SK-N-SH (cell line): ENCODE measurements around the gene ELANE.

Experiments
- CTCF ChIP-seq: fragments of 200-600 bp; sonication (generic); IDR thresholded peaks from 2 replicates; pipeline ENCODE4 v1.6.1; 2017; ENCODE audit warnings: antibody characterized with exemption, mild to moderate bottlenecking, moderate library complexity
- ELF1 ChIP-seq: IDR thresholded peaks from 2 replicates; pipeline ENCODE4 v1.4.0; 2012
- EZH2phosphoT487 ChIP-seq: fragments of 200-600 bp; sonication (generic); IDR thresholded peaks from 2 replicates; pipeline ENCODE4 v1.6.1; 2017; ENCODE audit warnings: low read depth, mixed run types, mild to moderate bottlenecking, antibody characterized with exemption, moderate library complexity, borderline replicate concordance
- FOXJ3 ChIP-seq: sonication (generic); formaldehyde crosslinking; IDR thresholded peaks from 2 replicates; pipeline ENCODE4 v1.5.1; 2020; ENCODE audit warnings: mild to moderate bottlenecking, missing genetic modification reagents
- FOXM1 ChIP-seq: IDR thresholded peaks from 2 replicates; pipeline ENCODE4 v1.4.0; 2012; ENCODE audit warnings: low read depth, mild to moderate bottlenecking
- GABPA ChIP-seq: IDR thresholded peaks from 2 replicates; pipeline ENCODE4 v1.4.0; 2012; ENCODE audit warnings: low read depth, mild to moderate bottlenecking
- POLR2AphosphoS5 ChIP-seq: IDR thresholded peaks from 2 replicates; pipeline ENCODE4 v1.6.1; 2012; ENCODE audit warnings: low read depth, low read length
- RAD21 ChIP-seq: IDR thresholded peaks from 2 replicates; pipeline ENCODE4 v1.6.1; 2012; ENCODE audit warnings: mild to moderate bottlenecking, low read length
- REST ChIP-seq: IDR thresholded peaks from 2 replicates; pipeline ENCODE4 v1.6.1; 2012; ENCODE audit warnings: mild to moderate bottlenecking, low read depth, low read length, moderate library complexity
- TAF1 ChIP-seq: IDR thresholded peaks from 2 replicates; pipeline ENCODE4 v1.6.1; 2012; ENCODE audit warnings: low read depth, mild to moderate bottlenecking, low read length, moderate library complexity, borderline replicate concordance
- TCF12 ChIP-seq: IDR thresholded peaks from 2 replicates; pipeline ENCODE4 v1.4.0; 2012
- YY1 ChIP-seq: IDR thresholded peaks from 2 replicates; pipeline ENCODE4 v1.4.0; 2012; ENCODE audit warnings: low read depth, mild to moderate bottlenecking
- TF ChIP-seq, protein P1 (sequence below): IDR thresholded peaks from 2 replicates; pipeline ENCODE4 v1.4.0; 2012; ENCODE audit warnings: low read depth

DNA sequence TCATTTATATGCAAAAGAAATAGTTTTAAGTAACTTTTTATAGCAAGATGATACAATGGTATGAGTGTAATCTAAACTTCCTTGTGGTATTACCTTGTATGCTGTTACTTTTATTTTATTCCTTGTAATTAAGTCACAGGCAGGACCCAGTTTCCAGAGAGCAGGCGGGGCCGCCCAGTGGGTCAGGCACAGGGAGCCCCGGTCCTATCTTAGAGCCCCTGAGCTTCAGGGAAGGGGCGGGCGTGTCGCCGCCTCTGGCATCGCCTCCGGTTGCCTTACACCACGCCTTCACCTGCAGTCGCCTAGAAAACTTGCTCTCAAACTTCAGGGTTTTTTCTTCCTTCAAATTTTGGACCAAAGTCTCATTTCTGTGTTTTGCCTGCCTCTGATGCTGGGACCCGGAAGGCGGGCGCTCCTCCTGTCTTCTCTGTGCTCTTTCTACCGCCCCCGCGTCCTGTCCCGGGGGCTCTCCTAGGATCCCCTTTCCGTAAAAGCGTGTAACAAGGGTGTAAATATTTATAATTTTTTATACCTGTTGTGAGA lies 40.5 kb upstream of the ELANE start:
- TF ChIP-seq REST (no peak), CTCF (no peak), POLR2AphosphoS5 (no peak), FOXJ3 (no peak), GABPA (no peak), EZH2phosphoT487 (no peak), TAF1 (no peak), RAD21 (no peak), ELF1 (no peak), FOXM1 (no peak), TCF12 (no peak), YY1 (no peak)
- TF ChIP-seq, protein P1, sequence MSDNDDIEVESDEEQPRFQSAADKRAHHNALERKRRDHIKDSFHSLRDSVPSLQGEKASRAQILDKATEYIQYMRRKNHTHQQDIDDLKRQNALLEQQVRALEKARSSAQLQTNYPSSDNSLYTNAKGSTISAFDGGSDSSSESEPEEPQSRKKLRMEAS = no peak
